Right renal cortex interstitium (tissue), 3 donors: ENCODE results near the gene EDAR. TPM values are rescaled to one million over a fixed set of nuclear protein-coding genes. Genes with fewer than 3 reads are reported as not detected.
A peak's percentile ranks its signal among the peaks of the same experiment; 100 is the strongest.

ENCODE experiments used
- DNase-seq, 3 donors: peaks; one replicate each; pipeline ENCODE4 v3.0.0-alpha.2; 2013; ENCODE audit warnings: low read depth in 3 of 3, low spot score in 2 of 3
- polyA plus RNA-seq, 3 donors: library from polyadenylated mRNA; unstranded; fragments of 120-200 nt; gene quantifications; one replicate each; pipeline ENCODE4 v1.2.1, GENCODE V29; 2013; ENCODE audit not compliant: insufficient read length in 3 of 3

EDAR gene
- 1 to 10 TPM; 2.8 to 3.0 (median 3.0) TPM for polyA plus RNA-seq

DNA sequence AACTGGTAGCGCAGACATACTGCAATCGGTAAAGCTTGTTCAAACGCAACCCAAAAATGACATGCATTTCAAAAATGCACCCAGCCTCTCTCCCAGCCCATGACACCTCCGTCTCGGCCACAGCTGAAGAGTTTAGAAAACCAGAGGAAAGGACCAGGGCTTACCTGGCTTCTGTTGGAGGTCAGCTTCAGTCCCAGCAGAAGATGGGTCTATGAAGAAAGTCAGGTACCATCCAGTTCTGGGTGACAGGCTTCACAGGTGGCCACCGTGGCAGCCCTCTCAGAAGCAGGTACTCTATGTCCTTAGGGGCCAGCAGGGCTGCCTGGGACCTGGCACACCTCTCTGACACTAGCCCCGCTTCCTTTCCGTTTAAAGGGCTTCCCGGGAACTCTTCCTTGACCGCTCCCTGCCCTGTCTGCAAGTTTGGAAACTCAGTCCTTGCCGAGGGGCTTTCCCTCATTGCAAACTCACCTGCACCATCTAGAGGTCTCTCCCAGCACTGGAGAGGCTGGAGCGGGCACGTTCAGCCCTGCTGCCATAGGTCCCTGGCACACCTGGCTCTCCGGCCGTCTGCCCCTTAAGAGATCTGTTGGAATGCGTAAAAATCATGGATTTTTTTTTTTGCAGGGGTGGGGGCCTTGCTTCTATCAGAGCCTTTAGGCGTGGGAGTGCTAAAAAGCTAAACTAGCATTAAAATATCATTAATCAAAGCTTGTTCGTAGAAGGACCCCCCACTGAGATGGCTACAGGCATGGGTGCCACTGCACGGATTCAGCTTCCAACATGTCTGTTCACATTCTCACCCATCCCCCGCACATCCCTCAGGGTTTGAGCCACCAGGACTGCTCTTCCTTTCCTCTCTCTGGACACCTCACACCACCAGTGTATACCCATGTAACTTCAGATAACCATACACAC lies at the start of gene EDAR:
TSS of gene EDAR (minus strand) at position 425 of the 918 bp plus-strand sequence. CDS start 58,206 bp downstream, outside the sequence.
- peak in 2 of 3 donors; percentile 47 to 60 for DNase-seq

DNA sequence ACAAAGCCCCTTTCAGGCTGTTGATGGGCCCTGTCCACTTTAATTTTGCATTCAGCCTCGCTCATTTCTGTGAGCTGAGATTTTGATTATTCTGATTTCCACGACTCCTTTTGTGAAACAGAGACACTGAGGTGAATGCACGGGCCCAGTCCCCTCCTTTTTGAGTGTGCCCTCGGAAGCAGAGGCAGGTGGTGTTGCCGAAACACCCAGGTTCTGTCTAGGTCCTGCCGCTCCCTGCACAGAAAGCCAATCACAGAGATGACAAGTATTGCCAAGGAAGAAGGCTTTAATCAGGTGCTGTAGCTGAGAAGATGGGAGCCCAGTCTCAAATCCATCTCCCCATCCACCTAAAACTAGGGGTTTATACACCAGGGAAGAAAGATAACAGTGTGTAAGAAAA lies 44.2 kb upstream of the EDAR start:
- DNase-seq = no peak

DNA sequence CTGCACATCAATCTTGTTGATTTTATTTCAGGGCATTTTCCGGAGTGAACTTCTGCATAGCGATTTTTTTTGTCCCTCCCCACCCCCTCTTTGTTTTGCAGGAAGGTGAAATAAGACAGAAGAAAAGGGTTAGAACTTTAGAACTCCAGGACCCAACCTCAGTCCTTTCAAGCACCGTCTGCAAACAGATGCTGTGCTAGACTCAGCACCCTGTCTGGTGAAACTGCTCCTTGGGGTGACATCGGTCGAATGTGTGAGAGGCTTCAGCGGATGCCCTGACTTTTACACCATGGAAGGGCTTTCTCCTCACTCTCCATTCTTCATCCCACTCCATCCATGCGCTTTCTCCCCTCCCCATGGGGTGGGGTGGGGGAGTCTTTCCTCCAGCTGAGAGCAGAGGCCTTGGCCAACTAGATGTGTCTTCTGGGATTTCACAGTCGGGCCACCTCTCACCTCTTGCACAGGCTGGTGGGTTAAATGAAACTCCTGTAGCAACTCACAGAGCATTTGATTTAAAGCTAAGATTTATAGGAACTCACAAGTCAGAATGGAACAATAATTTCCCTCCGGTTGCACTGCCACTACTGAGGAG lies 43.3 kb upstream of the EDAR start:
- peak in 1 of 3 donors; percentile 19 for DNase-seq

DNA sequence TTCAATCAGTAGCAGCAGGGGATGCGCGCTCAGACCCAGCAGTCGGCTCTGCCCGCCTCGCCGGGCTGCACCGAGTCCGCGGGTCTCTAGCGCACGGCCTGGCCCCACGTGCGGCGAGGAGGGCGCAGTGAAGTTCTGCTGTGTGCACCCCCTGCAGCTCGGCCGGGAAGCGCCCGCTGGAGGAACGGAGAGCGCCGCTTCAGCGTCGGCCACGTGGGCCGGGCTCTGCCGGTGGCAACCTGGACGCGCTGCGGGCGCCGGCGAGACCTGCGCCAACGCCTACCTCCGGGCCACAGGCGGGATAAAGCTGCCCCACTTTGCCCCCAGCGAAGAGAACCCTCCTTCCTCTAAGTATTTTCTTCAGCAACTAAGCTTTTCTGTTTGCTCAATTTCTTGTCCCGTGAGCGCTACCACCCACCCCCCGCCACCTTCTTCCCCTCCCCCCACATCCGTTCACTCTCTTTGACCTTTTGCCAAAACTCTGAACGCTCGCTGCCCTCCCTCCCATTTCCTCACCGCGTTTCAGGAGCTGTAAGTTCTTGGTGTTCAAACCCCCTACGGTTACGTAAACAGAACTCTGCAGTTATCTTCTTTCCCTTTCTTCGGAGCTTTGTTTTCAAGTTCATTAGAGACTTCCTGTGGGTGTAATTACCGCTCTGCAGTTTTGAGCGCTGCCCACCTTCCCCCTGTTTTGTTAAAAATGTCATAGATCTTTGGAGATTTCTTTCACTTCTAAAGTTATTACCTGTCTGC lies 42.6 kb upstream of the EDAR start:
- peak; percentile 44 to 56 (median 52) for DNase-seq

DNA sequence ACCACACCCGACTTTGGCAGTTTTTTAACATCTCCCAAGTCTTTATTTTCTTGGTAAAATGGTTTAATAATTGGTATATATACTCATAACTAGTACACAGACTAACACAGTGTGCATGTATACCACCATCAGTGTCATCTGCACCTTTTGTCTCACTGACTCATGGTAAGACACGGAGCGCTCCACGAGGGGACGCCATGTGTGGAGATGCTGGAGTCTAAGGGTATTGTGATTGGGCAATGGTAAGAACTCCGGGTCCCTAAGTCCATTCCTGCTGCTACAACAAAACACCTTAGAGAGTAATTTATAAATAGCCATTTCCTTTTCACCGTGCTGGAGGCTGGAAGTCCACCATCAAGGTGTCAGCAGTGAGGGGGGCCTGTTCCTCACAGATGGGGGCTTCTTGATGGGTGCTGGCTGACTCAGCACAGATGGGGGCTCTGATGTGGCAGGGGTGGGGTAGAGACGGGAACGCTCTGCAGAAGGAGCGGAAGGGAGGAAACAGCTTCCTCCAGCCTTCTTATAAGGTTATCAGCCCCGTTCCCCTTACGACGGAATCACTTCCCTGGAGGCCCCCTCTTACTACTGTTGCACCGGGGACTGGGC lies 42.0 kb upstream of the EDAR start:
- no peak for DNase-seq

DNA sequence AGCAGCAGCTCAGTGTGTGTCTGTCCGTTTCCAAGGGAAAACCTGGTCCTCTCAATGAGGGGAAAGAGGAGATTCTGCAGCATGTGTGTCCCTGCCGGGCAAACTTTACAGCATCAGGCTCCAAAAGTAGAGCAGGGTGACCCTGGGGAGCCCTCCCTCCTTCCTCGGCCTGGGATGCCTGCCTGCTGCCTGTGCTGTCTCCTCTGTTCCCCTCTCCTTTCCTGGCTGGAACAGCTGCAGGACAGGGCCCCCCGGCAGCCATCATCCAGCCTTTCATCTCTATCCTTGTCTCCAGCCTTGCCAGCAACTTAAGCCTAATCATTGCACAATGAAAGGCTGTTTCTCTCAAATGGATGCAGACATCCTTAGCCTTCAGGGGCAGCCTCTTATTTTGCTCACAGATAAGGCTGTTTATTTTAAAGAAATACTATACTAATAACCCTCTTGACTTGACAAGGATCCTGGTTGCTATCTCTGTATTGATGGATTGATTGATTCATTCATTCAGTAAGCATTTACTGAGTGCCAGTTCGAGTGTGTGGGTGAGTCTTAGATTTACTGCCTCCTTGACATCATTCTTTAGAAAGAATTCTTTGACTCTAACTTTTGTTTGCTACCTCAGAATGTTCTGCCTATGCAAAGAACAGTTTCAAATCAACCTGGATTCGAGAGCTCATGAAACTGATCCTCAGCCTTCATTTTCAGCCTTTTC lies 40.6 kb upstream of the EDAR start:
- no peak for DNase-seq

DNA sequence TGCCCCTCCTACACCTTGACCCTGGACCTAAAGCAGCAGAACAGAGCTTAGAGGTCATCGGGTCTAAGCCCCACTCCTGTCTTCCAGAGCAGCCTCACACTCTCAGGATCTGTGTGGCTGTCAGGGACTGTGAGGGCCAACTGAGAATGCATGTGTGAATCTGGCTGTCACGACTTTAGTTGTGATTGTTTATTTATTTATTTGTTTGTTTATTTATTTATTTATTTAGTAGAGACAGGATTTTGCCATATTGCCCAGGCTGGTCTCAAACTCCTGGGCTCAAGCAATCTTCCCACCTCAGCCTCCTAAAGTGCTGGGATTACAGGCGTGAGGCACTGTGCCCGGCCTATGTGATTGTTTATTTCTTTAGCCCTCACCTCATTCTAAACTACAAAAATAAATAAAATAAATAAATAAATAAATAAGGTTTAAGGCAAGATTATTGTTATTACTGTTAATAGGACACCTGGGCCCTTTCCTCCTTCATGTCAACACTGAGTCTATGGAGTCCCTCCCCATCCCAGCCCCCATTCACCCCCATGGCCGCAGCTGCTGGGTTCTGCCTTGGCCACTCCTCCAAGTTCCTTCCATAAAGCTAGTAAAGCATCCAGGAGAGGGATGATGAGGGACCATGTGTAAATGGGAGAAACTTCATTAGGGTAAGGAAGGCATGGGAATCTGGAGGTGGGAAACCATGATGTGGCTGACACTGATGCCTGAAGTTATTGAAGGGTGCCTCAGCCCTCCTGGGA lies 39.9 kb upstream of the EDAR start:
- DNase-seq = no peak

DNA sequence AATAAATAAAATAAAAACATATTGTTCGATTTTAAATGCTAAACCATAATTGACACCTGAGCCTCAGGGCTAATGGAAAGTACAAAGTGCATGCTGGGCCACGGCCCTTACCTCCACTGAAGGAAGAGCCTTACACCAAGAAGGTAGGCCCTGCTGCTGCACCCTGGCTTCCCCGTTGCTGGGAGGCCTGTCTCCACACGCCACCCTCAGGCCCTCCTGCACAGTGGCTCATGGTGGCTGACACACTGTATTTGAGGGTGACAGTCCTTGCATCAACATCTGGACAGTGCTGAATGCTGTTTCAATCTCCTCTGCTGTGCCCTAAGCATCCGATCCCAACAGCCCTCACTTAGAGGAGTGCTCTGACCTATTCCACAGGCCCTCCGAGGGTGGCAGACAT lies 39.3 kb upstream of the EDAR start:
- no peak for DNase-seq

DNA sequence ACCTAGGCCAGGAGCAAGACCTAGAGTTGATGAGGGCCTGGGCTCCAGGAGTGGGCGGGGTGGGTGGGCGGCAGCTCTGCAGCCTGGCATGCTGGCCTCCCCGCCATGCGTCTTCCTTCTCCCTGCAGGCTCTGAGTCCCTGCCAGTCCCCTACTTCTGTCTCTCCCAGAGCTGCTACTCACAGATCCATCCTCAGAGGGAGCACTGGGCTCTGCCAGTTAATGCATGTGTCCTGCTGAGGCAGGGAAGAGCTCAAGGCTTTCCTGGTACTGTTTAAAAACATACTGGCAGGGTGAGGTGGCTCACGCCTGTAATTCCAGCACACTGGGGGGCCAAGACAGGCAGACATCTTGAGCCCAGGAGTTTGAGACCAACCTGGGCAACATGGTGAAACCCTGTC lies 38.7 kb upstream of the EDAR start:
- DNase-seq = no peak

DNA sequence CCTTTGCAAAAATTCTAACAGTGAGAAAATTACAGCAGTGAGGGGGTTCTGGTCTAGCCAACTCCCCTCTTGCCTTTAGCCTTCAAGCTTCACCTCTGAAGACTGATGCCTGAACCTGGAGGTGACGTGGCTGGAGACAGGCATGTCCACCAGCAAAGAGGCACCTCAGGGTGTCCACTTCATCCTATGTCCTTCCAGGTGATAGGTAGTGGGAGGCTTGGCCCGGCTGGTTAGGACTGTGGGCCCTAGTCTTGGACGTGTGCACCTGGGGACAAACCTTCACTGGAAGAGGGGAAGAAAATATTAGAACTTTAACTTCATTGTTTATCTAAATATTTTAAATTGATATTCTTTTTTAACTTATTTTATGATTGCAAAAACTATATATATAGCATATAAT lies 35.5 kb upstream of the EDAR start:
- no peak for DNase-seq

DNA sequence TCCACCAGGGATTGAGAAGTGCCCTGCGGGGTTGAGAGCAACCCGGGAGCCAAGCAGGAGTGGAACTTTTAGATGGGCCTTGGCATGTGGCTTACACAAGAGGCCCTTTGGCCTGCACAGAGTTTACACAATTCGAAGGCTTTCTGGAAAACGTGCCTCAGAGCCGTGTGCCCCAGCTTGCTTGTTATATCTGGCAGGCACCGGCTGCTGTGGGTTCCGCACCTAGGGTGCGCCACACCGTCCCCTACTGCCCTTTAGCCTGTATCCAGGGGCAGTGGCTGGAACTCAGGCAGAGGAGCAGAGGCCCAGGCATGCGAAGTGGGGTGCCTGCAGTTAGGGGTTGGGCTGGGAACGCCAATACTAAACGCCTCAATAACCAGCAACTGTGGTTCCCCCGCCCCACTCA lies 32.9 kb upstream of the EDAR start:
- no peak for DNase-seq

DNA sequence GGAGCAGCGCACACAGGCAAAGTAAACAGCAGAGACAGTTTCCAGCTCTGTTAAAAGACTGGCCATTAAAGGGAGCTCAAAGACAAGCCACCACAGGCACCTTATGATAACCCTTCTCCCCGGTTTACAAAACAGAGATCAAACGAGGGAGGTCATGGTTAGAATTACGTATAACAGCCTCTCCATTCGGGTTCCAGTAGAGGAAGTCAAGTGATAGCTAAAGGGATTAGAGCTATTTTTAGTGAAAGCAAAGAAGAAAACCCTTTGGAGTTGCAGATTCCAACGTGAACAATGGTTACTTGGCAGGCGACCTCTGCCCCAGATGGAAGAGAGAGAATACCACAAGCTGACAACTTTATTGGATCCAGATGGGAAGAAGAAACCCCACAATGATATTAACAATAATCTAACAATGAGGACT lies 31.2 kb upstream of the EDAR start:
- DNase-seq = no peak

DNA sequence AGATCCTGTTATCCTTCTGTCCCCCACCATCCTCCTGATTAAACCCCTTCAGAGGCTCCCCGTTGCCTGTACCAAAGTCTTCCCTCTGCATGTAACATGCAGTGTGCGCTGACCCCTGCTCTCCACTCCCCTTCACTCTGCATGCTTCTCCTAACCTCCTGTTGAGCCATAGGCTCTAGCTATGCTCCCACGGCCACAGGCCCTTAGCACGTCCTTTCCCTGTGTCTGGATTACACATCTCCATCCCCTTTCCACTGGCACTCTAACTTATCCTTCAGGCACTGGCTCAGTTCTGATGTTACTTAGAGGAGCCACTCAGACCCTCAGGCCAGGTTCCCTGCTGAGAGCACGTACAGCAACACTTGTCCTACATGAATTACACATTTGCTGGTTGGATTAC lies 29.4 kb upstream of the EDAR start:
- no peak for DNase-seq

DNA sequence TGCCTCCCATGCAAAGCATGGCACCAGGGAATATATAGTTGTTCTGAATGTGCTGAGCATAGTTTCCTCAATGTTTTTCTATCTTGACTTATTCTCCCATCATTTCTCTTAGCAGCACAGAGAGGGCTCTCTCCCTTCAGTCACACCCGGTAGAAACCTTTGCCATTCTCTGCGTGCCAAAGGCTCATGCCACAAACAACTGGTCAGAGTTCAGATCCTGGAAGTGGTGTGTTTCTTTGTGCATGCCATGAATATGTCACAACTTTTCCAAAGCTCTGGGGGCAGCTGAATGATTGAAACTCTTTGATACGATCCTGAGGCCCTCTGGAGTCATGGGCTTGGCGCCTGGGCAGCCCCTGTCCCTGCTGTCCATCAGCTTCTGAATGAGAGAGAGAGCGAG lies 28.0 kb upstream of the EDAR start:
- no peak for DNase-seq

DNA sequence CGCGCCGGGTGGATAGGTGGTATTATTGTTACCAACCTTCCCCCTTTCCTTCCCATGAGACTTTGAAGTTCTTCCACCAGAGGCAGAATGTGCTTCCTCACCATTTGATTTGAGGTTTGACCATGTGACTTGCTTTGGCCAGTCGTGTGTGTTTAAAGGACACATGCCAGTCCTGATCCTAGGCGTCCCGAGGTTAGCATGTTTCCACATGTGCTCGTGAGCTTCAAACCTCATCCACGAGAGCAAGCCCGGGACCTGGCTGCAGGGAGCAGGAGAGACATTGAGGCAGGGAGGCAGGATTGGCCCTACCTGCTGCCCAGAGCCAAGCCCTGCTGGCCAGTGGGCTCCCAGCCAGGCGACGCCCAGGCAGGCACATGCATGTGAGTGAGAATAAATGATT lies 27.4 kb upstream of the EDAR start:
- no peak for DNase-seq

DNA sequence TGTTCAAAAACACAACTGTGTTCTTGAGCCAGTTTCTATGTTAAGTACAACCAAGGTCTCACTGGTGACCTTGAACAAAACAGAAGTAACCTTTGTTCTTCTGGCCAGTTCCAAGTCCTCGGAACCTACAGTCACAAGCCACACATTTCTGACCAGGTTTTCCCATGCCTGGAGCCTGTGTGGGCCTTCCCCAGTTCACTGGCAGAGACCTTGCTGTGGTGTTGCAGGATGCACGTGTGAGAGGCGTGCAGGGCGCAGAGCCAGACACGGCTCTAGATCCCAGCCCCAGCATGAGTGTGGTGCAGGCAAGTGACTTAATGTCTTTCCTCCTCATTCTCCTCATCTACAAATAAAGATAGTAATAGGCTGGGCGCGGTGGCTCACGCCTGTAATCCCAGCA lies 25.5 kb upstream of the EDAR start:
- no peak for DNase-seq

DNA sequence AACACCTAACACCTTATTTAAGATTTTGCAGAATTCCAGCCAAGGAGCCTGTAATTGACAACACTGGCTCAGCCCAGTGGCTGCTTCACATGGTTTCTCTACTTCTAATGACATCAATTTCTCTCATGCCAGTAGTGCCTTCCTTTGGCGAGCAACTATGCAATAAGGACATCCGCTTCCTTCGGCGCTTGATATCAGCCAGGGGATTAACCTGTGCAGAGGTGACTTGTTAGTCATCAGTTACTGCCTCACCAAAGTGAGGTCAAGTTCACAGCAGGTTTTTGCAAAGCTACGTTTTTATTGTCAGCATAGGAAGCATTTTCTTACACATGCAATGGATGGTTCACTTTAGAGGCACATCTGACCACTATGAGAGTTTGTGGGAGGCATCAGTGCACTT lies 24.0 kb upstream of the EDAR start:
- no peak for DNase-seq

DNA sequence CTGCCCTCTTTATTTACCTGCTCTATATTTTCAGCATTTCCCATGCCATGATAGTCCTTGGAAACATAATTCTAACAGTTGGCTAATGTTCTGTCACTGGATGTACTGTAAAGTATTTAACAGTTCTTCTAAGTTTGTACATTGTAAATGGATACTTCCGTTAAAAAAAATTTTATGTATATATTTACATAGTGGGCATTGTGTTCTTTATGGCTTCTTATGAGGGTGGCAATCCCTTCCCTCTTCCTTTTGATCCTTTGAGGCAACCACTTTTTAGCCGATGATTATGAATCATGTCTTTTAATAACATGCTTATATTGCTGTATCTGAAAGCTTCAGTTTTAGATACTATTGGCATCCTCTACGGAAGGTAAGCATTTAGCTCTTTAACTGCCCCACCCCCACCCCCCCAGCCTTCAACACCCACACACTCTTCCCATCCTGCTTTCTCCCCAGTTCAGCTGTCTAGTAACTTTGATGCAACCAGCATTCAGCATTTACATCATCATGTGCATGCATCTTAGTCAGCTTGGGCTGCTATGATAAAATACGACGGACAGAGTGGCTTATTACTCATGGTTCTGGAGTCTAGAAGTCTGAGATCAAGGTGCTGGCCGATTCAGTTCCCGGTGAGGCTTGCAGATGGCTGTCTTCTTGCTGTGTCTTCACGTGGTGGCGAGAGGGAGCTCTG lies 21.0 kb upstream of the EDAR start:
- DNase-seq = no peak

DNA sequence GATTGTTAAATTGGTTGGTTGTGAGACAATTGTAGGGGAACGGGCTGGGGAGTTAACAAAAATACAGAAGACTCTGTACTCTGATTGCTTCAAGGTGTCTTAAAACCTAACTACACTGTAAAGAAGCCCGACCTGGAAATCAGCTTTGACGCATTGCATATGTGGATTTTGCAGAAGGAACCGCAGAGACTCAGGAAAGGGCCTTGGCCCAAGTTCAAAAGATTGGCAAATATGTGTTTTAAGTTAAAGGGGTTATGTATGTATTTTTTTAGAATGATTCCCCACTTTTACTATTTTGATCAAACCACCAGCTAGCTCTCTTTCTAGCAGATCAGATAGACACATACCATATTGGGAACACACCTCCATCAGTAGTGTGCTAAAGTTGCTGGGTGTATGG lies 18.0 kb upstream of the EDAR start:
- DNase-seq = no peak
